Mucosa of rectum (tissue), 2 donors: ENCODE measurements around the gene CPA1.

Source experiments
- H3K27ac ChIP-seq, 2 donors: one replicate each; pipeline ENCODE4 v1.7.0; 2013; ENCODE audit warnings: inconsistent platforms in 2 of 2, low read depth in 2 of 2, low read length in 2 of 2
- H3K27me3 ChIP-seq, 2 donors: one replicate each; pipeline ENCODE4 v1.7.0; 2013; ENCODE audit warnings: low read length in 2 of 2; ENCODE audit not compliant: control insufficient read depth in 2 of 2, insufficient read depth in 2 of 2
- H3K36me3 ChIP-seq, 2 donors: one replicate each; pipeline ENCODE4 v1.7.0; 2013; ENCODE audit warnings: low read length in 2 of 2; ENCODE audit not compliant: control insufficient read depth in 2 of 2, insufficient read depth in 2 of 2
- H3K4me1 ChIP-seq, 2 donors: one replicate each; pipeline ENCODE4 v1.7.0; 2013; ENCODE audit warnings: low read length in 2 of 2, mild to moderate bottlenecking in 1 of 2; ENCODE audit not compliant: control insufficient read depth in 2 of 2, insufficient read depth in 2 of 2
- H3K4me3 ChIP-seq, 2 donors: one replicate each; pipeline ENCODE4 v1.7.0; 2013; ENCODE audit warnings: low read length in 2 of 2
- H3K9ac ChIP-seq, 2 donors: one replicate each; pipeline ENCODE4 v1.7.0; 2013; ENCODE audit warnings: low read length in 2 of 2, low read depth in 1 of 2, mild to moderate bottlenecking in 1 of 2
- H3K9me3 ChIP-seq, 2 donors: one replicate each; pipeline ENCODE4 v1.7.0; 2013; ENCODE audit warnings: low read length in 2 of 2; ENCODE audit not compliant: control insufficient read depth in 2 of 2
- donor health status: healthy.
- donor health status: Normal muscosa, but diverticular disease.

Gene CPA1

GRCh38 chr7:130345136-130345535, 35.2 kb upstream of the CPA1 start:
- Histone ChIP-seq H3K4me1 (no peaks in the 10 kb centered on the region), H3K4me3 (no peak overlapping the region), H3K9ac (no peak overlapping the region), H3K27ac (no peak overlapping the region), H3K27me3 (no peaks in the 10 kb centered on the region), H3K9me3 (no peaks in the 10 kb centered on the region), H3K36me3 (no peaks in the 10 kb centered on the region)

GRCh38 chr7:130345725-130346124, 34.6 kb upstream of the CPA1 start:
- no peaks in the 10 kb centered on the region for H3K36me3 ChIP-seq
- H3K27ac ChIP-seq = no peak overlapping the region
- H3K9ac ChIP-seq = no peak overlapping the region

DNA sequence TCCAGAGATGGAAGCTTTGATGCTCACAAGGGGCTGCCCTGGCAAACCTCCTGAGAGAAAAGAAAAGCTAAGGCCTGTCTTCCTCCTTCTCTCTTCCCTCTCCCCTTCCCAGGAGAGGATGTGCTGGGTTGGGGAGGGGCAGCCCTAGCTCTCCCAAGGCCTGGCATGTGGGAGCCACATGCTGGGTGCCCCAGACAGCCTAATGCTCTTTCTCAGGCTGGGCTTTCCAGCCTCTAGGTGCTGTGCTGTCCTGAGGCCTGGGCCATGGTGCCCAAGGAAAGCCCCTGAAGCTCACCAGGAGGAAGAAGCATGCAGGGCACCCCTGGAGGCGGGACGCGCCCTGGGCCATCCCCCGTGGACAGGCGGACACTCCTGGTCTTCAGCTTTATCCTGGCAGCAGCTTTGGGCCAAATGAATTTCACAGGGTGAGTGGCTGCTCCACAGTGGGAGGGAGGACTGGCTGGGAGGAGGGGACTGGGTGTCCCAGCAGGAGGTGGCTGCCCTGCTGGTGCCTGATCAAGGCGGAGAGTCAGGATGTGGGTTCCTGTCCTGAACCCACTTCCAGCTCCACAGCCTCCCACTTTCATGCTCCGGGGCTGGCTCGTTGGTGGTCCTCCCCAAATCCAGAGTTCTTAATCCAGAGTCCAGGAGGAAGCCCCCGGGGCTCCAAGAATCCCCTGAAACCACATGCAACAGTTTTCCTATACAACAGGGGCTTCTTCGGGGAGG, 34.0 kb upstream of the CPA1 start:
- Histone ChIP-seq H3K4me1 (peaks cover 0 to under 1% of the 10 kb centered on the region in 2 donors), H3K9me3 (no peaks in the 10 kb centered on the region), H3K27ac (no peak overlapping the region), H3K9ac (no peak overlapping the region), H3K4me3 (no peak overlapping the region), H3K36me3 (no peaks in the 10 kb centered on the region), H3K27me3 (no peaks in the 10 kb centered on the region)

More at GRCh38 chr7:130345725-130346124, 34.6 kb upstream of the CPA1 start:
- Histone ChIP-seq H3K9me3 (no peaks in the 10 kb centered on the region), H3K4me1 (no peaks in the 10 kb centered on the region), H3K4me3 (no peak overlapping the region), H3K27me3 (no peaks in the 10 kb centered on the region)

DNA sequence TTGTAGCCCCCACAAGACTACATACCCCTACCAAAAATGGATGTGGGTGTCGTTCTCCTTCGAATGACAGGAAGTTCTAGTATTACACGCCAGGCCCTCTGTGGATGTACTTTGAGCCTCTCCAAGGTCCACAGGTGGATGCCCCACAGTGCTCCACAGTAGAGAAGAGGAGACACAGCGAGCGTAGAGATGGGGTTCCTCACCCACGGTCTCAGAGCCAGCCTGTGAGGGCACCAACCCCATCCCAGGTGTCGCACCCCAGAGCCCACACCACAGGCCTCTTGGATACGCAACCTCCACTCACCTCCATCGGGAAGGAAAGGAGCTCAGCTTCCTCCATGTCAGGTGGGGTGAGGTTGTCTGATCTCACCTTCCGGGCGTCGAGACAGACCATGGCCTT, 33.4 kb upstream of the CPA1 start:
- Histone ChIP-seq H3K27ac (no peak overlapping the region), H3K9me3 (no peaks in the 10 kb centered on the region), H3K36me3 (no peaks in the 10 kb centered on the region), H3K27me3 (no peaks in the 10 kb centered on the region), H3K9ac (no peak overlapping the region), H3K4me3 (no peak overlapping the region), H3K4me1 (peaks cover 0 to 6% of the 10 kb centered on the region in 2 donors)

- no peaks in the 10 kb centered on the region for H3K36me3 ChIP-seq
- no peaks in the 10 kb centered on the region for H3K9me3 ChIP-seq
- no peak overlapping the region for H3K27ac ChIP-seq
- no peak overlapping the region for H3K9ac ChIP-seq
- H3K4me1 ChIP-seq = peaks cover 0 to 9% of the 10 kb centered on the region in 2 donors
- no peak overlapping the region for H3K4me3 ChIP-seq
- H3K27me3 ChIP-seq = no peaks in the 10 kb centered on the region
These were observed 30.1 kb upstream of the CPA1 start for GRCh38 chr7:130349911-130350782.

GRCh38 chr7:130350945-130351790, 29.1 kb upstream of the CPA1 start:
- Histone ChIP-seq H3K27me3 (no peaks in the 10 kb centered on the region), H3K4me3 (no peak overlapping the region), H3K36me3 (no peaks in the 10 kb centered on the region), H3K9ac (no peak overlapping the region), H3K4me1 (peaks cover 2 to 9% of the 10 kb centered on the region in 2 donors), H3K9me3 (no peaks in the 10 kb centered on the region), H3K27ac (peak overlapping the region in 1 of 2 donors; percentile 38)

- peaks cover 2 to 13% of the 10 kb centered on the region in 2 donors for H3K4me1 ChIP-seq
- H3K9me3 ChIP-seq = no peaks in the 10 kb centered on the region
- H3K36me3 ChIP-seq = no peaks in the 10 kb centered on the region
- H3K27me3 ChIP-seq = no peaks in the 10 kb centered on the region
- peak overlapping the region; percentile 11 to 38 for H3K27ac ChIP-seq
- H3K9ac ChIP-seq = no peak overlapping the region
- H3K4me3 ChIP-seq = no peak overlapping the region
These were observed 28.6 kb upstream of the CPA1 start for GRCh38 chr7:130351791-130352090.

DNA sequence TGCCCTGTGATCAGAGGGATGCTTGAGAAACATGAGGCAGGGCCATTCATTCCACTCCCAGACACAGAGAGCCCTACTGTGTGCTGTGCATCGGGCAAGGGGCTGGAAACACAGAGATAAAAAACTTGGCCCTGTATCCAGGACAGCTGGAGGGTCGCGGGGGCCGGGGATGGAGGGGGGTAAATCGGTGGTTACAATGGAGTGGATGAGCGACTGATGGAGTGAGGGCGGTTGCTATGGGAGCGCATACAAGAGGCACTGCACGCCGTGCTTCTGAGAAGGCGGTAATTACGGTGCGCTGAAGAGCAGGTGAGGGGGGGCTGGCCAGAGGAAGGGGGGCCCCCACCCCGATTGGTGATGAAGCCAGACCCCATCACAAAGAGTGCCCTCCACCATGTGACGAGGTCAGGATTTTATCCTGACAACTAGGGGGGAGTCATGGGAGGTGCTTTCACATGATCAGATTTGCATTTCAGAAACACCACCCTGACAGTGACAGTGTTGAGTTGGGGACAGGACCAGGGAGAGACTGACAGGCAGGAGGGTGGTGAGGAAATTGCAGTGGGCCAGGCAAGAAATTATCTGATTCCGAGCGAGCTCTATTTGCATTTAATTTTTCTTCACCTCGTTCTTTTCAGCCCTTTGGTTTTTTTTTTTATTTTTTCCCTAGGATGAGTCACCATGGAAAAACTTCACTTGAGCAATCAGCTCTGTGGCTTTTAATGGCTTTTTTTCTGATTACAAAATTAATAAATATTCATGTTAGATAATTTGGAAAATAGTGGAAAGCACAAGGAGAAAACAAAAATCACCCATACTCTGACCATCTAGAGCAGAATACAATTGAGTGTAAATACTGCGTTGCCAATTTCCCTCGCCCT, 27.9 kb upstream of the CPA1 start:
- H3K9ac ChIP-seq = no peak overlapping the region
- H3K36me3 ChIP-seq = no peaks in the 10 kb centered on the region
- no peaks in the 10 kb centered on the region for H3K27me3 ChIP-seq
- H3K4me3 ChIP-seq = no peak overlapping the region
- H3K4me1 ChIP-seq = peaks cover 2 to 13% of the 10 kb centered on the region in 2 donors
- H3K9me3 ChIP-seq = no peaks in the 10 kb centered on the region
- peak overlapping the region; percentile 28 to 34 for H3K27ac ChIP-seq

GRCh38 chr7:130353196-130353595, 27.1 kb upstream of the CPA1 start:
- peaks cover 2 to 13% of the 10 kb centered on the region in 2 donors for H3K4me1 ChIP-seq
- H3K36me3 ChIP-seq = no peaks in the 10 kb centered on the region
- H3K9me3 ChIP-seq = no peaks in the 10 kb centered on the region
- H3K9ac ChIP-seq = no peak overlapping the region
- no peak overlapping the region for H3K4me3 ChIP-seq
- H3K27me3 ChIP-seq = no peaks in the 10 kb centered on the region
- H3K27ac ChIP-seq = peak overlapping the region; percentile 13 to 25
